AG09319 (cell line): ENCODE data around the gene DNAJC30.
"Not testable (repeated sequence)": the region's sequence is repeated elsewhere in the genome, so short reads cannot be mapped to it uniquely, and the experiment has no call there.

Source experiments
- DNase-seq: peaks from one replicate; pipeline ENCODE4 v3.0.0-alpha.2; 2010; ENCODE audit warnings: low read depth; ENCODE audit errors: extremely low read depth
- CTCF ChIP-seq: IDR thresholded peaks from 2 replicates; pipeline ENCODE4 v1.5.1; 2011; ENCODE audit warnings: low read depth, mild to moderate bottlenecking, inconsistent platforms, low read length, moderate library complexity

The DNAJC30 gene

GRCh38 chr7:73679709-73680108 lies 3.5 kb downstream of the DNAJC30 start:
- no peak for TF ChIP-seq CTCF
- no peak for DNase-seq

GRCh38 chr7:73678862-73679261 lies 4.4 kb downstream of the DNAJC30 start:
- no peak for DNase-seq
- TF ChIP-seq CTCF, result no peak

- DNase-seq, result not testable (repeated sequence)
Measured at GRCh38 chr7:73676062-73676461, 7.2 kb downstream of the DNAJC30 start.

GRCh38 chr7:73674468-73675124 lies 8.7 kb downstream of the DNAJC30 start:
- DNase-seq, result no peak

GRCh38 chr7:73671857-73672445 lies 11.3 kb downstream of the DNAJC30 start:
- DNase-seq, result no peak

More at GRCh38 chr7:73674468-73675124, 8.7 kb downstream of the DNAJC30 start:
- TF ChIP-seq CTCF, result no peak

GRCh38 chr7:73671322-73671661 lies 12.0 kb downstream of the DNAJC30 start:
- DNase-seq, result no peak
- no peak for TF ChIP-seq CTCF

More at GRCh38 chr7:73671857-73672445, 11.3 kb downstream of the DNAJC30 start:
- TF ChIP-seq CTCF, result no peak

GRCh38 chr7:73669858-73670385 lies 13.3 kb downstream of the DNAJC30 start:
- no peak for TF ChIP-seq CTCF
- no peak for DNase-seq
